Nephron progenitor cell (in vitro differentiated cells): ENCODE measurements around the gene BCL3.

Source experiments
- DNase-seq: peaks from one replicate; pipeline ENCODE4 v3.0.0; 2021
- H3K27ac Mint-ChIP-seq: 2 replicates; pipeline ENCODE4 v1.8.0; 2021; ENCODE audit warnings: mild to moderate bottlenecking, moderate library complexity, mixed read lengths
- H3K27me3 Mint-ChIP-seq: 2 replicates; pipeline ENCODE4 v1.8.0; 2021; ENCODE audit warnings: mild to moderate bottlenecking, low read depth, mixed read lengths; ENCODE audit not compliant: poor library complexity
- H3K36me3 Mint-ChIP-seq: 2 replicates; pipeline ENCODE4 v1.8.0; 2021; ENCODE audit warnings: low read depth, mixed read lengths
- H3K4me1 Mint-ChIP-seq: 2 replicates; pipeline ENCODE4 v1.8.0; 2021; ENCODE audit warnings: mixed read lengths
- H3K4me3 Mint-ChIP-seq: 2 replicates; pipeline ENCODE4 v1.8.0; 2021; ENCODE audit warnings: mild to moderate bottlenecking, moderate library complexity, mixed read lengths
- H3K9me3 Mint-ChIP-seq: 2 replicates; pipeline ENCODE4 v1.8.0; 2021; ENCODE audit warnings: mild to moderate bottlenecking, moderate library complexity, mixed read lengths
- TF ChIP-seq, protein P1 (sequence below): fragments of 200-600 bp; sonication (generic); IDR thresholded peaks from 2 replicates; pipeline ENCODE4 v1.5.0; 2021; ENCODE audit warnings: antibody characterized with exemption

Gene BCL3

DNA sequence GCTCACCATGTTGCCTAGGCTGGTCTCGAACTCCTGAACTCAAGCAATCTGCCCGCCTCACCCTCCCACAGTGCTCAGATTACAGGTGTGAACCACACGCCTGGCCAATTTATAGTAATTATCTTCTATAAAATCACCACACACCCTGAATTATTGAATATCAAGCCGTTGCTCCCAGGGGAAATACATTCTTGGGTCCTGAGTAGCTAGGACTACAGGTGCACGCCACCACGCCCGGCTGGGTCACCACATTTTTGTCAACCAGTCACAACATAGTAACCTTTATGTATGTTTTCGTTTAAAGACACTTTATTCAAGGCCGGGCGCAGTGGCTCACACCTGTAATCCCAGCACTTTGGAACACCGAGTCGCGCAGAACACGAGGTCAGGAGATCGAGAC, 37.5 kb downstream of the BCL3 start:
- no peaks in the 10 kb centered on the region for H3K36me3 Mint-ChIP-seq
- H3K4me1 Mint-ChIP-seq = peaks cover 6% of the 10 kb centered on the region
- H3K27ac Mint-ChIP-seq = no peak overlapping the region

DNA sequence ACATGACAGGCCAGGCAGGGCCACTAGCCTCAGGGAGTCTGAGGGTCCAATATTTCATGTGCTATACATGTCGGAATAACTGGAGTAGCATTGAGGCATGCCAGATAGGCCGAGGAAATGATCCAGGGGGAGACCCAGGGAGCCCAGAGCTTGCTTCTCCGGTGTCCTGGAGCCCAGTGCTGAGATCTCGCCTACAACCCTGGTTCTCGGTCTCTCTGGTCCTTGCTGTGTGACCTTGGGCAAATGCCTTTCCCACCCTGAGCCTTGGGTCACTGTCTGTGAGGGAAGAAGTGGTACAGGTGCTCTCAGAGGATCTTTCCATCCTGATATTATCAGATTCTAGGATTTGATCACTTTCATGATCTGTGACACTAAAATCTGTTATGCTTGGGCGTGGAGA, 40.5 kb downstream of the BCL3 start:
- Mint-ChIP-seq H3K36me3 (no peaks in the 10 kb centered on the region), H3K27ac (no peak overlapping the region), H3K4me3 (no peak overlapping the region), H3K27me3 (peaks cover 9% of the 10 kb centered on the region), H3K4me1 (peaks cover 21% of the 10 kb centered on the region), H3K9me3 (no peaks in the 10 kb centered on the region)
- TF ChIP-seq, protein P1, sequence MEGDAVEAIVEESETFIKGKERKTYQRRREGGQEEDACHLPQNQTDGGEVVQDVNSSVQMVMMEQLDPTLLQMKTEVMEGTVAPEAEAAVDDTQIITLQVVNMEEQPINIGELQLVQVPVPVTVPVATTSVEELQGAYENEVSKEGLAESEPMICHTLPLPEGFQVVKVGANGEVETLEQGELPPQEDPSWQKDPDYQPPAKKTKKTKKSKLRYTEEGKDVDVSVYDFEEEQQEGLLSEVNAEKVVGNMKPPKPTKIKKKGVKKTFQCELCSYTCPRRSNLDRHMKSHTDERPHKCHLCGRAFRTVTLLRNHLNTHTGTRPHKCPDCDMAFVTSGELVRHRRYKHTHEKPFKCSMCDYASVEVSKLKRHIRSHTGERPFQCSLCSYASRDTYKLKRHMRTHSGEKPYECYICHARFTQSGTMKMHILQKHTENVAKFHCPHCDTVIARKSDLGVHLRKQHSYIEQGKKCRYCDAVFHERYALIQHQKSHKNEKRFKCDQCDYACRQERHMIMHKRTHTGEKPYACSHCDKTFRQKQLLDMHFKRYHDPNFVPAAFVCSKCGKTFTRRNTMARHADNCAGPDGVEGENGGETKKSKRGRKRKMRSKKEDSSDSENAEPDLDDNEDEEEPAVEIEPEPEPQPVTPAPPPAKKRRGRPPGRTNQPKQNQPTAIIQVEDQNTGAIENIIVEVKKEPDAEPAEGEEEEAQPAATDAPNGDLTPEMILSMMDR = no peak
- no peak for DNase-seq

More for the DNA sequence above, 37.5 kb downstream of the BCL3 start:
- no peak overlapping the region for H3K4me3 Mint-ChIP-seq
- no peaks in the 10 kb centered on the region for H3K9me3 Mint-ChIP-seq
- TF ChIP-seq, protein P1 = no peak
- H3K27me3 Mint-ChIP-seq = no peaks in the 10 kb centered on the region
- no peak for DNase-seq

DNA sequence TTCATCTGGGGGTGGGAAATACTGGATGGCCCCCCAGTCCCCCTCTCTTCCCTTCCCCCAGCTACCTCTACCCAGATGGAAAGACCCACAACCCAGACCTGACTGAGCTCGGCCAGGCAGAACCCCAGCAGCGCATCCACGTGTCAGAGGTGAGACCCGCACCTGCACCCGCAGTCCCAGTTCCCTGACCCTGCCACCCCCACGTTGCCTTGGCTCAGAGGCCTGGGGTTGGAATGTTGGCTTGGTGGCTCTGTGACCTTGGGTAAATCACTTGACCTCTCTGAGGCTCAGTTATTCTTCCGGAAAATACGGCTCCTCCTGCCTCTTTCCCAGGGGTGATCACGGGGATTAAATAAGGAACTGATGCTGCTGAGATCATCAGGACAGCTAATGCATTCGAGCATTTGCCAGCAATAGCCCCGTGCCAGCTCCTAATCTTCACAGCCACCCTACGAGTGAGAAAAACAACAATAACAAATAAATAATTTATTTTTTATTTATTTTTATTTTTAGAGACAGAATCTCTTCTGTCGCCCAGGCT, 41.5 kb downstream of the BCL3 start:
- Mint-ChIP-seq H3K27ac (no peak overlapping the region), H3K9me3 (no peaks in the 10 kb centered on the region), H3K4me1 (peaks cover 15% of the 10 kb centered on the region), H3K4me3 (no peak overlapping the region), H3K27me3 (peaks cover 9% of the 10 kb centered on the region), H3K36me3 (no peaks in the 10 kb centered on the region)
- DNase-seq = no peak
- TF ChIP-seq, protein P1 = no peak

DNA sequence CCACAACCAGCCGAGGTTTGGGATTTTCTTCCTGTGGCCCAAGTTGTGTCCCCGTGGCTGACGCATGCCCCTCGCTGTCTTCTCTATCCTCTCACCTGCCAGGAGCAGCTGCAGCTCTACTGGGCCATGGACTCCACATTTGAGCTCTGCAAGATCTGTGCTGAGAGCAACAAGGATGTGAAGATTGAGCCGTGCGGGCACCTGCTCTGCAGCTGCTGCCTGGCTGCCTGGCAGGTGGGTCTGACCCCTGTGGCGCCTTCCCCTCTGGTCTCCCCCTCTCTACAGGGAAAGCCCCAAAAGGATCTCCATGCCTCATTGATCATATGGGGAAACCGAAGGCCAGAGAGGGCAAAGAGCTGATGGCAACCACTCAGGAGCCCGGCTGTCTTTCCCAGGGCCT, 43.8 kb downstream of the BCL3 start:
- Mint-ChIP-seq H3K4me3 (no peak overlapping the region), H3K27me3 (peaks cover 12% of the 10 kb centered on the region), H3K36me3 (no peaks in the 10 kb centered on the region), H3K9me3 (no peaks in the 10 kb centered on the region), H3K27ac (no peak overlapping the region), H3K4me1 (peaks cover 34% of the 10 kb centered on the region)
- DNase-seq = no peak
- TF ChIP-seq, protein P1 = no peak

DNA sequence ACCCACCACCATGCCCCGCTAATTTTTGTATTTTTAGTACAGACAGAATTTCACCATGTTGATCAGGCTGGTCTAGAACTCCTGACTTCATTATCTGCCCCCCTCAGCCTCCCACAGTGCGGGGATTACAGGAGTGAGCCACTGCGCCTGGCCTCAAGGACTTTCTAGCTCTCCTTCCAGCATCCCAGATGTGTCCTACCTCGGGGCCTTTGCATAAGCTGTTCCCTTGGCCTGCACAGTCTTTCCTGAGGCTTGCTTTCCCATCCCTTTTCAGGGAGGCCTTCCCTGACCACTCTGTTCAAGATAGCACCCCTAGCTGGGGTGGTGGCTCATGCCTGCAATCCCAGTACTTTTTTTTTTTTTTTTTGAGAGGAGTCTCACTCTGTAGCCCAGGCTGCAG, 46.1 kb downstream of the BCL3 start:
- Mint-ChIP-seq H3K27ac (peak overlapping the region; percentile 45), H3K27me3 (peaks cover 16% of the 10 kb centered on the region), H3K36me3 (no peaks in the 10 kb centered on the region), H3K9me3 (no peaks in the 10 kb centered on the region), H3K4me1 (peaks cover 44% of the 10 kb centered on the region), H3K4me3 (no peak overlapping the region)
- DNase-seq = no peak
- TF ChIP-seq, protein P1 = no peak

DNA sequence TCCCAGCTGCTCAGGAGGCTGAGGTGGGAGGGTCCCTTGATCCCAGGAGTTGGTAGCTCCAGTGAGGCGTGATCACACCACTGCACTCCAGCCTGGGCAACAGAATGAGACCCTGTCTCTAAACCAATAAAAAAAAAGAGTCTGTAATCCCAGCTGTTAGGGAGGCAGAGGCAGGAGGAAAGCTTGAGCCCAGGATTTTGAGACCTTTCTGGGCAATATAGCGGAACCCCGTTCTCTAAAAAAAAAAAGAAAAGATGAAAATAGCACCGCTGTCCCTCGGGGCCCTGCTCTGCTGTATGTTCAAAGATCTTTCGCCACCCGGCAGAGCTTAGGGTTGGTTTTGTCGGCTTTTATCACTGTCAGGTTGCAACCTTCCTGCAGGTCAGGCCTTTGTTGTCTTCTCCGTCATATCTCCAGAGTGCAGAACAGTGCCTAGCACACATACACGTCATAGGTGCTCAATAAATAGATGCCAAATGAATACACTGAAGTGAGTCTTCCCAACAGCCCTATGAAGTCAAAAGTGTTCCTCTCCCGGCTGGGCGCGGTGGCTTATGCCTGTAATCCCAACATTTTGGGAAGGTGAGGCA, 47.0 kb downstream of the BCL3 start:
- no peaks in the 10 kb centered on the region for H3K36me3 Mint-ChIP-seq
- TF ChIP-seq, protein P1 = no peak
- no peak overlapping the region for H3K4me3 Mint-ChIP-seq
- no peak overlapping the region for H3K27ac Mint-ChIP-seq
- H3K4me1 Mint-ChIP-seq = peaks cover 47% of the 10 kb centered on the region
- DNase-seq = no peak
- no peaks in the 10 kb centered on the region for H3K9me3 Mint-ChIP-seq
- H3K27me3 Mint-ChIP-seq = peaks cover 16% of the 10 kb centered on the region
